ENCODE results near the gene FOXK2. TPM values are rescaled to one million over a fixed set of nuclear protein-coding genes. Genes with fewer than 3 reads are reported as not detected.
"Not testable (repeated sequence)": the region's sequence is repeated elsewhere in the genome, so short reads cannot be mapped to it uniquely, and the experiment has no call there.

Gene FOXK2
- total RNA-seq, 2 experiments from 2014 or later, result 59.6 to 63.2 TPM

GRCh38 chr17:82582213-82582612, 62.7 kb downstream of the FOXK2 start:
- Mint-ChIP-seq H3K9me3 (no peaks in the 10 kb centered on the region), H3K4me1 (peaks cover 6% of the 10 kb centered on the region), H3K4me3 (no peak overlapping the region), H3K27ac (no peak overlapping the region), H3K36me3 (ENCODE audit: low read depth) (peaks cover 30% of the 10 kb centered on the region), H3K27me3 (no peaks in the 10 kb centered on the region)
- no peak for DNase-seq
- ChIA-PET POLR2A (no interaction called here), CTCF (no interaction called here)

- ChIA-PET CTCF (no interaction called here), POLR2A (no interaction called here)
- Mint-ChIP-seq H3K9me3 (no peaks in the 10 kb centered on the region), H3K4me3 (no peak overlapping the region), H3K27me3 (no peaks in the 10 kb centered on the region), H3K4me1 (peaks cover 7% of the 10 kb centered on the region), H3K27ac (no peak overlapping the region), H3K36me3 (ENCODE audit: low read depth) (peaks cover 35% of the 10 kb centered on the region)
- DNase-seq, result no peak
Measured at GRCh38 chr17:82582709-82583108, 63.2 kb downstream of the FOXK2 start.

GRCh38 chr17:82583720-82584234, 64.2 kb downstream of the FOXK2 start:
- no peak for DNase-seq
- Mint-ChIP-seq H3K9me3 (no peaks in the 10 kb centered on the region), H3K4me1 (peaks cover 11% of the 10 kb centered on the region), H3K36me3 (ENCODE audit: low read depth) (peaks cover 36% of the 10 kb centered on the region), H3K27me3 (no peaks in the 10 kb centered on the region), H3K27ac (no peak overlapping the region), H3K4me3 (no peak overlapping the region)
- POLR2A ChIA-PET, result no interaction called here
- CTCF ChIA-PET, result no interaction called here

- H3K27me3 Mint-ChIP-seq, H3K4me3 Mint-ChIP-seq, POLR2A ChIA-PET, H3K9me3 Mint-ChIP-seq, DNase-seq: not testable (repeated sequence)
- Mint-ChIP-seq H3K27ac (peak overlapping the region; percentile 68), H3K36me3 (ENCODE audit: low read depth) (peaks cover 36% of the 10 kb centered on the region), H3K4me1 (peaks cover 20% of the 10 kb centered on the region)
- CTCF ChIA-PET, result interaction anchor here (0.6 kb wide), 1 partner anchor 17 kb away, joined by 3 read pairs; no protein-coding TSS in a partner anchor
Measured at GRCh38 chr17:82585935-82586575, 66.5 kb downstream of the FOXK2 start.

- POLR2A ChIA-PET, result no interaction called here
- CTCF ChIA-PET, result interaction anchor here (0.6 kb wide), 1 partner anchor 16 kb away, joined by 3 read pairs; no protein-coding TSS in a partner anchor
- Mint-ChIP-seq H3K4me3 (no peak overlapping the region), H3K9me3 (no peaks in the 10 kb centered on the region), H3K36me3 (ENCODE audit: low read depth) (peaks cover 34% of the 10 kb centered on the region), H3K4me1 (peaks cover 27% of the 10 kb centered on the region), H3K27me3 (no peaks in the 10 kb centered on the region), H3K27ac (no peak overlapping the region)
- DNase-seq, result no peak
Measured at GRCh38 chr17:82586576-82587233, 67.2 kb downstream of the FOXK2 start.

GRCh38 chr17:82587234-82588086, 67.9 kb downstream of the FOXK2 start:
- H3K9me3 Mint-ChIP-seq, result no peaks in the 10 kb centered on the region
- peaks cover 29% of the 10 kb centered on the region for H3K36me3 Mint-ChIP-seq (ENCODE audit: low read depth)
- DNase-seq, result no peak
- ChIA-PET CTCF (no interaction called here), POLR2A (no interaction called here)
- no peaks in the 10 kb centered on the region for H3K27me3 Mint-ChIP-seq
- H3K27ac Mint-ChIP-seq, result no peak overlapping the region
- peaks cover 34% of the 10 kb centered on the region for H3K4me1 Mint-ChIP-seq
- no peak overlapping the region for H3K4me3 Mint-ChIP-seq

- H3K4me3 Mint-ChIP-seq, result no peak overlapping the region
- peaks cover 29% of the 10 kb centered on the region for H3K36me3 Mint-ChIP-seq (ENCODE audit: low read depth)
- POLR2A ChIA-PET, result no interaction called here
- peak overlapping the region; percentile 33 for H3K27ac Mint-ChIP-seq
- no peaks in the 10 kb centered on the region for H3K27me3 Mint-ChIP-seq
- peaks cover 45% of the 10 kb centered on the region for H3K4me1 Mint-ChIP-seq
- H3K9me3 Mint-ChIP-seq, result no peaks in the 10 kb centered on the region
- CTCF ChIA-PET, result no interaction called here
- DNase-seq, result no peak
Measured at GRCh38 chr17:82588266-82589175, 69.0 kb downstream of the FOXK2 start.

- H3K27ac Mint-ChIP-seq, result peak overlapping the region; percentile 95
- CTCF ChIA-PET, result no interaction called here
- POLR2A ChIA-PET, result no interaction called here
- no peaks in the 10 kb centered on the region for H3K27me3 Mint-ChIP-seq
- peaks cover 56% of the 10 kb centered on the region for H3K4me1 Mint-ChIP-seq
- H3K9me3 Mint-ChIP-seq, result no peaks in the 10 kb centered on the region
- peaks cover 30% of the 10 kb centered on the region for H3K36me3 Mint-ChIP-seq (ENCODE audit: low read depth)
- DNase-seq, result no peak
- H3K4me3 Mint-ChIP-seq, result no peak overlapping the region
Measured at GRCh38 chr17:82589851-82590180, 70.3 kb downstream of the FOXK2 start.

- POLR2A ChIA-PET, result no interaction called here
- no peak for DNase-seq
- CTCF ChIA-PET, result no interaction called here
- H3K27ac Mint-ChIP-seq, result peak overlapping the region; percentile 95
- no peaks in the 10 kb centered on the region for H3K27me3 Mint-ChIP-seq
- no peaks in the 10 kb centered on the region for H3K9me3 Mint-ChIP-seq
- H3K36me3 Mint-ChIP-seq (ENCODE audit: low read depth), result peaks cover 29% of the 10 kb centered on the region
- no peak overlapping the region for H3K4me3 Mint-ChIP-seq
- peaks cover 59% of the 10 kb centered on the region for H3K4me1 Mint-ChIP-seq
Measured at GRCh38 chr17:82590216-82590615, 70.7 kb downstream of the FOXK2 start.

- POLR2A ChIA-PET, result interaction anchor here (0.6 to 0.7 kb wide), 5 partner anchors 30 to 623 kb away, joined by 3 to 6 read pairs (median 3); partner anchors contain the start of gene FOXK2
- CTCF ChIA-PET, result interaction anchor here (0.7 to 1.4 kb wide), 3 partner anchors 11 to 40 kb away, joined by 3 to 6 read pairs (median 3); no protein-coding TSS in a partner anchor
Measured at GRCh38 chr17:82590881-82591539, 71.5 kb downstream of the FOXK2 start.

GRCh38 chr17:82592289-82592766, 72.8 kb downstream of the FOXK2 start:
- Mint-ChIP-seq H3K4me1 (peaks cover 52% of the 10 kb centered on the region), H3K9me3 (no peaks in the 10 kb centered on the region), H3K27ac (peak overlapping the region; percentile 95), H3K4me3 (peak overlapping the region; percentile 72), H3K36me3 (ENCODE audit: low read depth) (peaks cover 23% of the 10 kb centered on the region), H3K27me3 (no peaks in the 10 kb centered on the region)
- CTCF ChIA-PET, result interaction anchor here (1.2 to 1.7 kb wide), 3 partner anchors 11 to 37 kb away, joined by 3 to 6 read pairs (median 6); no protein-coding TSS in a partner anchor
- no peak for DNase-seq
- POLR2A ChIA-PET, result interaction anchor here (0.6 kb wide), 1 partner anchor 174 kb away, joined by 4 read pairs; the partner anchor contains the start of gene OGFOD3

More at GRCh38 chr17:82590881-82591539, 71.5 kb downstream of the FOXK2 start:
- H3K4me1 Mint-ChIP-seq, result peaks cover 57% of the 10 kb centered on the region
- H3K4me3 Mint-ChIP-seq, result no peak overlapping the region
- H3K36me3 Mint-ChIP-seq (ENCODE audit: low read depth), result peaks cover 26% of the 10 kb centered on the region
- no peak for DNase-seq
- H3K27me3 Mint-ChIP-seq, result no peaks in the 10 kb centered on the region
- H3K9me3 Mint-ChIP-seq, result no peaks in the 10 kb centered on the region
- peak overlapping the region; percentile 95 for H3K27ac Mint-ChIP-seq

Data from activated CD4-positive, alpha-beta T cell treated with anti-CD3 and anti-CD28 coated beads, Interleukin-2, amount 10 ng/mL, durations not matched to agents 7 days and 5 days (primary cell).